IMR-90 (cell line): ENCODE data around the gene ATIC. TPM values are rescaled to one million over a fixed set of nuclear protein-coding genes. Genes with fewer than 3 reads are reported as not detected.

Experiments
- ATAC-seq: fragments of 200-7000 bp; cut with Tn5 transposase; 2 replicates; pipeline ENCODE4 v1.9.1; 2020; ENCODE audit warnings: low read depth, mild to moderate bottlenecking, moderate library complexity
- BruUV-seq: library from RNA; stranded (reverse); fragments of 400-500 nt; replicated peaks from 2 replicates; lab custom pipeline; 2021; lab: Mats Ljungman, UMichigan
- CTCF ChIA-PET: fragments of 300-600 bp; formaldehyde crosslinking; extraction: SDS; loops from one replicate; lab custom pipeline; 2021; ENCODE audit warnings: antibody characterized with exemption; lab: Yijun Ruan, JAX
- POLR2A ChIA-PET: fragments of 300-600 bp; sonication (Branson Sonifier 250); formaldehyde crosslinking; loops from one replicate; lab custom pipeline; 2022; ENCODE audit warnings: antibody characterized with exemption; ENCODE audit not compliant: unreplicated experiment; lab: Charles Lee
- DNase-seq: peaks from one replicate; pipeline ENCODE4 v3.0.0; 2013
- H2AFZ ChIP-seq: replicated peaks from 2 replicates; pipeline ENCODE3; 2013; ENCODE audit warnings: low read length, mild to moderate bottlenecking; ENCODE audit not compliant: poor library complexity
- H2AK5ac ChIP-seq: 2 replicates; pipeline ENCODE4 v1.6.1; 2013; ENCODE audit warnings: low read depth, low read length, inconsistent platforms
- H2AK9ac ChIP-seq: replicated peaks from 2 replicates; pipeline ENCODE3; 2013; ENCODE audit warnings: mild to moderate bottlenecking, low read depth, low read length, moderate library complexity; ENCODE audit not compliant: poor library complexity
- H2BK120ac ChIP-seq: 2 replicates; pipeline ENCODE4 v1.6.1; 2013; ENCODE audit warnings: low read depth, low read length, inconsistent platforms
- H2BK15ac ChIP-seq: 3 replicates; pipeline ENCODE4 v1.6.1; 2013; ENCODE audit warnings: low read depth, low read length, inconsistent platforms
- H2BK20ac ChIP-seq: 2 replicates; pipeline ENCODE4 v1.6.1; 2013; ENCODE audit warnings: low read depth, mild to moderate bottlenecking, inconsistent platforms, low read length, moderate library complexity
- H2BK5ac ChIP-seq: 2 replicates; pipeline ENCODE4 v1.6.1; 2013; ENCODE audit warnings: mild to moderate bottlenecking, low read depth, low read length, inconsistent platforms; ENCODE audit not compliant: poor library complexity, severe bottlenecking
- H3K14ac ChIP-seq: replicated peaks from 2 replicates; pipeline ENCODE4 v1.6.1; 2013; ENCODE audit warnings: low read depth, low read length, inconsistent platforms
- H3K18ac ChIP-seq: 2 replicates; pipeline ENCODE4 v1.6.1; 2013; ENCODE audit warnings: low read depth, low read length, control low read depth
- H3K23ac ChIP-seq: 2 replicates; pipeline ENCODE4 v1.6.1; 2013; ENCODE audit warnings: low read depth, low read length, inconsistent platforms
- H3K27ac ChIP-seq: 2 replicates; pipeline ENCODE4 v1.5.1; 2013; ENCODE audit warnings: mild to moderate bottlenecking, control low read depth, low read length; ENCODE audit not compliant: insufficient read depth
- H3K27me3 ChIP-seq: 2 replicates; pipeline ENCODE4 v1.6.1; 2013; ENCODE audit warnings: low read length; ENCODE audit not compliant: control insufficient read depth, insufficient read depth
- H3K36me3 ChIP-seq: 2 replicates; pipeline ENCODE4 v1.6.1; 2013; ENCODE audit warnings: low read length, mixed read lengths; ENCODE audit not compliant: control insufficient read depth, insufficient read depth
- H3K4ac ChIP-seq: 2 replicates; pipeline ENCODE4 v1.6.1; 2013; ENCODE audit warnings: low read depth, low read length, inconsistent platforms
- H3K4me1 ChIP-seq: 2 replicates; pipeline ENCODE4 v1.6.1; 2013; ENCODE audit warnings: low read length, mixed read lengths; ENCODE audit not compliant: control insufficient read depth, insufficient read depth
- H3K4me2 ChIP-seq: 2 replicates; pipeline ENCODE4 v1.6.1; 2013; ENCODE audit warnings: low read depth, mild to moderate bottlenecking, control low read depth, low read length, moderate library complexity
- H3K4me3 ChIP-seq: 2 replicates; pipeline ENCODE4 v1.5.1; 2013; ENCODE audit warnings: low read depth, mild to moderate bottlenecking, control low read depth, low read length, moderate library complexity; ENCODE audit not compliant: insufficient read depth
- H3K56ac ChIP-seq: 2 replicates; pipeline ENCODE4 v1.6.1; 2013; ENCODE audit warnings: low read length, inconsistent platforms; ENCODE audit not compliant: insufficient read depth; ENCODE audit errors: extremely low read depth
- H3K79me1 ChIP-seq, 2 experiments: 2 replicates each; pipeline ENCODE4 v1.6.1; 2013; ENCODE audit warnings: low read length in 2 of 2, inconsistent platforms in 1 of 2, low read depth in 1 of 2
- H3K9ac ChIP-seq: 2 replicates; pipeline ENCODE4 v1.6.1; 2013; ENCODE audit warnings: low read depth, low read length, control low read depth
- H3K9me1 ChIP-seq: 2 replicates; pipeline ENCODE4 v1.6.1; 2013; ENCODE audit warnings: low read length, inconsistent platforms; ENCODE audit not compliant: insufficient read depth
- H3K9me3 ChIP-seq: 2 replicates; pipeline ENCODE4 v1.6.1; 2013; ENCODE audit warnings: low read length; ENCODE audit not compliant: control insufficient read depth, insufficient read depth
- H4K20me1 ChIP-seq: 2 replicates; pipeline ENCODE4 v1.6.1; 2013; ENCODE audit warnings: low read length, inconsistent platforms; ENCODE audit not compliant: insufficient read depth
- H4K5ac ChIP-seq: 2 replicates; pipeline ENCODE4 v1.6.1; 2013; ENCODE audit warnings: mild to moderate bottlenecking, low read depth, low read length, control low read depth
- H4K8ac ChIP-seq, 2 experiments: 2 replicates each; pipeline ENCODE4 v1.6.1; 2013; ENCODE audit warnings: low read depth in 2 of 2, low read length in 2 of 2, control low read depth in 1 of 2, inconsistent platforms in 1 of 2
- H4K91ac ChIP-seq: 2 replicates; pipeline ENCODE4 v1.6.1; 2013; ENCODE audit warnings: low read depth, low read length, inconsistent platforms; ENCODE audit not compliant: insufficient read depth
- BHLHE40 ChIP-seq: fragments of 150-350 bp; IDR thresholded peaks from 2 replicates; pipeline ENCODE4 v1.6.1; 2016; ENCODE audit warnings: mild to moderate bottlenecking, low read depth, low read length
- CHD1 ChIP-seq: IDR thresholded peaks from 2 replicates; pipeline ENCODE4 v1.6.1; 2012; ENCODE audit warnings: low read depth, low read length, improper control_type of control experiment
- CTCF ChIP-seq: conservative IDR thresholded peaks from 2 replicates; pipeline ENCODE4 v1.5.1; 2012; ENCODE audit warnings: mild to moderate bottlenecking, low read depth, low read length, improper control_type of control experiment
- ELK1 ChIP-seq: fragments of 150-350 bp; IDR thresholded peaks from 2 replicates; pipeline ENCODE4 v1.6.1; 2016; ENCODE audit warnings: low read depth, mild to moderate bottlenecking, low read length, moderate library complexity, borderline replicate concordance
- FOS ChIP-seq: fragments of 150-350 bp; IDR thresholded peaks from 2 replicates; pipeline ENCODE4 v1.6.1; 2016; ENCODE audit warnings: low read depth, low read length
- MAZ ChIP-seq: IDR thresholded peaks from 2 replicates; pipeline ENCODE4 v1.6.1; 2012; ENCODE audit warnings: low read depth, mild to moderate bottlenecking, low read length, improper control_type of control experiment, moderate library complexity, borderline replicate concordance
- MXI1 ChIP-seq: IDR thresholded peaks from 2 replicates; pipeline ENCODE4 v1.6.1; 2012; ENCODE audit warnings: low read depth, mild to moderate bottlenecking, low read length, moderate library complexity, borderline replicate concordance
- NFE2L2 ChIP-seq: fragments of 150-350 bp; IDR thresholded peaks from 2 replicates; pipeline ENCODE4 v1.6.1; 2016; ENCODE audit warnings: low read depth, mild to moderate bottlenecking, low read length
- RAD21 ChIP-seq: IDR thresholded peaks from 2 replicates; pipeline ENCODE4 v1.6.1; 2012; ENCODE audit warnings: low read length, improper control_type of control experiment
- RCOR1 ChIP-seq: IDR thresholded peaks from 2 replicates; pipeline ENCODE4 v1.6.1; 2012; ENCODE audit warnings: mild to moderate bottlenecking, low read length, improper control_type of control experiment; ENCODE audit not compliant: insufficient replicate concordance
- SMC3 ChIP-seq: fragments of 150-350 bp; IDR thresholded peaks from 2 replicates; pipeline ENCODE4 v1.6.1; 2016; ENCODE audit warnings: low read depth, mild to moderate bottlenecking, antibody characterized with exemption, low read length, moderate library complexity
- USF2 ChIP-seq: fragments of 150-350 bp; IDR thresholded peaks from 2 replicates; pipeline ENCODE4 v1.6.1; 2017; ENCODE audit warnings: mild to moderate bottlenecking, antibody characterized with exemption, low read length, low read depth
- WGBS, 2 experiments: methylation state at CpG; one replicate each; pipeline versions ENCODE4 v1.1.5 to v1.1.7; 2013; ENCODE audit warnings: missing lambda C conversion rate in 2 of 2; ENCODE audit not compliant: insufficient read length in 1 of 2; ENCODE audit errors: extremely low coverage in 2 of 2; 5-methylcytosine and 5-hydroxymethylcytosine counted together
- dilution Hi-C: fragments of 300-500 bp; cut with HindIII; formaldehyde crosslinking; loops from one replicate; pipeline ENCODE4 v1.14.3; 2018; ENCODE audit warnings: low sequenced_read_pairs; ENCODE audit not compliant: unreplicated experiment
- in situ Hi-C: fragments of 300-500 bp; cut with MboI; formaldehyde crosslinking; loops from 3 replicates; pipeline ENCODE4 v1.14.3; 2019; ENCODE audit warnings: low sequenced_read_pairs, inconsistent platforms, mixed read lengths
- intact Hi-C: fragments of 100-400 bp; cut with micrococcal nuclease; formaldehyde crosslinking; loops from 2 replicates; pipeline ENCODE4 v1.10.0; 2022
- polyA plus RNA-seq, 3 experiments: library from polyadenylated mRNA; depleted of rRNA; stranded (reverse); fragments of >200 nt; gene quantifications; 2 replicates each; pipeline ENCODE4 v1.2.3, GENCODE V29; 2012; ENCODE audit warnings: low replicate concordance in 1 of 3
- total RNA-seq: library from RNA; depleted of rRNA; stranded (reverse); fragments of >200 nt; gene quantifications from 2 replicates; pipeline ENCODE4 v1.2.3, GENCODE V29; 2012

ATIC gene
- total and polyA plus RNA-seq, 2 of the 4 experiments (the other 2 are of a cell fraction), result 30.5 to 101 TPM

GRCh38 chr2:215293879-215294278 is 18.0 kb upstream of the ATIC start:
- Histone ChIP-seq H3K4me2 (no peak overlapping the region), H3K9ac (no peak overlapping the region), H2BK15ac (no peak overlapping the region), H4K8ac (no peak overlapping the region), H3K23ac (no peak overlapping the region), H2BK120ac (no peak overlapping the region), H2BK20ac (no peak overlapping the region), H4K5ac (no peak overlapping the region), H3K4me1 (no peaks in the 10 kb centered on the region), H2AK9ac (no peak overlapping the region), H3K79me1 (no peaks in the 10 kb centered on the region), H2AK5ac (no peak overlapping the region), H2BK5ac (no peak overlapping the region), H3K9me1 (0 out of 2 replicates have a peak, but pooled peaks cover 2% of the 10 kb centered on the region), H3K18ac (no peak overlapping the region), H4K91ac (no peak overlapping the region), H3K14ac (no peak overlapping the region), H3K4ac (no peak overlapping the region), H3K56ac (no peak overlapping the region), H3K27me3 (no peaks in the 10 kb centered on the region), H3K36me3 (no peaks in the 10 kb centered on the region), H3K9me3 (no peaks in the 10 kb centered on the region), H2AFZ (no peak overlapping the region), H3K27ac (no peak overlapping the region), H4K20me1 (no peaks in the 10 kb centered on the region), H3K4me3 (no peak overlapping the region)
- ATAC-seq (no peak), DNase-seq (no peak)
- intact Hi-C loops, result no loop called here
- ChIA-PET CTCF (interaction anchor here (1.0 kb wide), 1 partner anchor 9 kb away, joined by 3 read pairs; no protein-coding TSS in a partner anchor), POLR2A (no interaction called here)
- BruUV-seq, result no TSS peak
- WGBS, 2 experiments, result no CpG with 5 or more reads among the region's 4 CpGs
- TF ChIP-seq MAZ (no peak), CTCF (no peak), FOS (no peak), NFE2L2 (no peak), RCOR1 (no peak), BHLHE40 (no peak), USF2 (no peak), ELK1 (no peak), SMC3 (no peak), RAD21 (no peak), MXI1 (no peak), CHD1 (no peak)
- dilution Hi-C loops, result no loop called here
- in situ Hi-C loops, result no loop called here
